ENCODE measurements around the gene PLIN5. TPM values are rescaled to one million over a fixed set of nuclear protein-coding genes. Genes with fewer than 3 reads are reported as not detected.

The PLIN5 gene
- total RNA-seq, 1 donor from 2014 or later, result not detected

- peaks cover 2% of the 10 kb centered on the region for H3K36me3 Mint-ChIP-seq (ENCODE audit: low read depth)
- H3K27ac Mint-ChIP-seq, result no peak overlapping the region
- no peak for DNase-seq (ENCODE audit: low spot score)
- no peaks in the 10 kb centered on the region for H3K9me3 Mint-ChIP-seq
- H3K4me1 Mint-ChIP-seq (ENCODE audit: low read depth), result no peaks in the 10 kb centered on the region
- H3K4me3 Mint-ChIP-seq, result no peak overlapping the region
- intact Hi-C loops (cut with micrococcal nuclease), result no loop called here
- H3K27me3 Mint-ChIP-seq (ENCODE audit: insufficient read depth), result no peaks in the 10 kb centered on the region
These were observed 35.7 kb downstream of the PLIN5 start for GRCh38 chr19:4499318-4499717.

- no peaks in the 10 kb centered on the region for H3K9me3 Mint-ChIP-seq
- intact Hi-C loops (cut with micrococcal nuclease), result no loop called here
These were observed 36.3 kb downstream of the PLIN5 start for GRCh38 chr19:4498694-4499093.

GRCh38 chr19:4497770-4498389 is 37.1 kb downstream of the PLIN5 start:
- intact Hi-C loops (cut with micrococcal nuclease), result no loop called here
- no peak for DNase-seq (ENCODE audit: low spot score)
- Mint-ChIP-seq H3K4me3 (no peak overlapping the region), H3K36me3 (ENCODE audit: low read depth) (peaks cover 2% of the 10 kb centered on the region), H3K27ac (no peak overlapping the region), H3K4me1 (ENCODE audit: low read depth) (no peaks in the 10 kb centered on the region), H3K27me3 (ENCODE audit: insufficient read depth) (no peaks in the 10 kb centered on the region), H3K9me3 (no peaks in the 10 kb centered on the region)

More at GRCh38 chr19:4498694-4499093, 36.3 kb downstream of the PLIN5 start:
- Mint-ChIP-seq H3K27me3 (ENCODE audit: insufficient read depth) (no peaks in the 10 kb centered on the region), H3K27ac (no peak overlapping the region), H3K4me3 (no peak overlapping the region), H3K4me1 (ENCODE audit: low read depth) (no peaks in the 10 kb centered on the region), H3K36me3 (ENCODE audit: low read depth) (peaks cover 2% of the 10 kb centered on the region)
- DNase-seq (ENCODE audit: low spot score), result no peak

DNA sequence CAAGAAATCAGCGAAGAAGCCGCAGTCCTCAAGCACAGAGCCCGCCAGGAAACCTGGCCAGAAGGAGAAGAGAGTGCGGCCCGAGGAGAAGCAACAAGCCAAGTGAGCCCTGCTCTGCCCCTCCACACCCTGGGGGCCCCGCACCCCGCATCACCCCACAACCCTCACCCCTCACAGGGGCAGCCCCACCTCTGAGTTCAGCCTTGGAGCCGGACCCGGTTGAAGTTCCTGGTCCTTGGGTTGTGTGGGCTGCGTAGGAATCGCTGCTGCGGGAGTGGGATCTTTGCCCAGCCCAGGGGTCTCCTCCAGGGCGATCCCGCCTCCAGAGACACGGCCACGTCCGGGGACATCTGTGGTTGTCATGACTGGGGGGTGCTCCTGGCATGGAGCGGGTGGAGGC is 38.7 kb downstream of the PLIN5 start:
- DNase-seq (ENCODE audit: low spot score), result no peak
- Mint-ChIP-seq H3K27me3 (ENCODE audit: insufficient read depth) (no peaks in the 10 kb centered on the region), H3K9me3 (no peaks in the 10 kb centered on the region), H3K4me1 (ENCODE audit: low read depth) (no peaks in the 10 kb centered on the region), H3K4me3 (no peak overlapping the region), H3K27ac (no peak overlapping the region), H3K36me3 (ENCODE audit: low read depth) (peaks cover 2% of the 10 kb centered on the region)
- intact Hi-C loops (cut with micrococcal nuclease), result no loop called here

DNA sequence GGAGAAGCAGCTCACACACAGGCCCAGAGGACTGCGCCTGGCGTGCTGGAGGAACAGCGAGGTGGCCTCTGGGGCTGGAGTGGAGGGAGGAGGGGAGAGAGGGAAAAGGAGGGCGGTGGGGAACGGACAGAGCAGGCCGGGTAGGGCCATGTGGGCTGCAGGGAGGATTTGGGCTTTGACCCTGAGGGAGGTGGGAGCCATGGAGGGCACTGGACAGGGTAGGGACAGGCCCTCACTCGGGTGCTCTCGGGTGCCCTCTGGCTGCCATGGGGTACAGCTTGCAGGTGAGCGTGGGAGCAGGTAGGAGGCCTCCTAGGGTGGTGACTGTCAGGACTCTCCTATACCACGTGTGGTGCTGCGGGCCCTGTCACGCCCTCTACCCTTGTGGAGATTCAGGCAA is 39.6 kb downstream of the PLIN5 start:
- DNase-seq (ENCODE audit: low spot score), result no peak
- peaks cover 4% of the 10 kb centered on the region for H3K36me3 Mint-ChIP-seq (ENCODE audit: low read depth)
- no peak overlapping the region for H3K4me3 Mint-ChIP-seq
- H3K4me1 Mint-ChIP-seq (ENCODE audit: low read depth), result no peaks in the 10 kb centered on the region
- no peaks in the 10 kb centered on the region for H3K9me3 Mint-ChIP-seq
- intact Hi-C loops (cut with micrococcal nuclease), result no loop called here
- H3K27ac Mint-ChIP-seq, result no peak overlapping the region
- H3K27me3 Mint-ChIP-seq (ENCODE audit: insufficient read depth), result no peaks in the 10 kb centered on the region

- Mint-ChIP-seq H3K9me3 (no peaks in the 10 kb centered on the region), H3K4me3 (no peak overlapping the region), H3K27me3 (ENCODE audit: insufficient read depth) (no peaks in the 10 kb centered on the region), H3K4me1 (ENCODE audit: low read depth) (no peaks in the 10 kb centered on the region), H3K36me3 (ENCODE audit: low read depth) (peaks cover 7% of the 10 kb centered on the region), H3K27ac (no peak overlapping the region)
- no peak for DNase-seq (ENCODE audit: low spot score)
- intact Hi-C loops (cut with micrococcal nuclease), result no loop called here
These were observed 40.3 kb downstream of the PLIN5 start for GRCh38 chr19:4494691-4495064.

GRCh38 chr19:4493929-4494690 is 40.9 kb downstream of the PLIN5 start:
- H3K4me3 Mint-ChIP-seq, result no peak overlapping the region
- peaks cover 7% of the 10 kb centered on the region for H3K36me3 Mint-ChIP-seq (ENCODE audit: low read depth)
- no peaks in the 10 kb centered on the region for H3K27me3 Mint-ChIP-seq (ENCODE audit: insufficient read depth)
- H3K27ac Mint-ChIP-seq, result no peak overlapping the region
- no peaks in the 10 kb centered on the region for H3K4me1 Mint-ChIP-seq (ENCODE audit: low read depth)
- H3K9me3 Mint-ChIP-seq, result no peaks in the 10 kb centered on the region
- intact Hi-C loops (cut with micrococcal nuclease), result no loop called here
- DNase-seq (ENCODE audit: low spot score), result no peak

- intact Hi-C loops (cut with micrococcal nuclease), result no loop called here
- H3K36me3 Mint-ChIP-seq (ENCODE audit: low read depth), result peaks cover 10% of the 10 kb centered on the region
- no peaks in the 10 kb centered on the region for H3K9me3 Mint-ChIP-seq
- no peak overlapping the region for H3K27ac Mint-ChIP-seq
- no peak for DNase-seq (ENCODE audit: low spot score)
- H3K27me3 Mint-ChIP-seq (ENCODE audit: insufficient read depth), result no peaks in the 10 kb centered on the region
- H3K4me3 Mint-ChIP-seq, result no peak overlapping the region
- no peaks in the 10 kb centered on the region for H3K4me1 Mint-ChIP-seq (ENCODE audit: low read depth)
These were observed 41.7 kb downstream of the PLIN5 start for GRCh38 chr19:4493104-4493928.

DNA sequence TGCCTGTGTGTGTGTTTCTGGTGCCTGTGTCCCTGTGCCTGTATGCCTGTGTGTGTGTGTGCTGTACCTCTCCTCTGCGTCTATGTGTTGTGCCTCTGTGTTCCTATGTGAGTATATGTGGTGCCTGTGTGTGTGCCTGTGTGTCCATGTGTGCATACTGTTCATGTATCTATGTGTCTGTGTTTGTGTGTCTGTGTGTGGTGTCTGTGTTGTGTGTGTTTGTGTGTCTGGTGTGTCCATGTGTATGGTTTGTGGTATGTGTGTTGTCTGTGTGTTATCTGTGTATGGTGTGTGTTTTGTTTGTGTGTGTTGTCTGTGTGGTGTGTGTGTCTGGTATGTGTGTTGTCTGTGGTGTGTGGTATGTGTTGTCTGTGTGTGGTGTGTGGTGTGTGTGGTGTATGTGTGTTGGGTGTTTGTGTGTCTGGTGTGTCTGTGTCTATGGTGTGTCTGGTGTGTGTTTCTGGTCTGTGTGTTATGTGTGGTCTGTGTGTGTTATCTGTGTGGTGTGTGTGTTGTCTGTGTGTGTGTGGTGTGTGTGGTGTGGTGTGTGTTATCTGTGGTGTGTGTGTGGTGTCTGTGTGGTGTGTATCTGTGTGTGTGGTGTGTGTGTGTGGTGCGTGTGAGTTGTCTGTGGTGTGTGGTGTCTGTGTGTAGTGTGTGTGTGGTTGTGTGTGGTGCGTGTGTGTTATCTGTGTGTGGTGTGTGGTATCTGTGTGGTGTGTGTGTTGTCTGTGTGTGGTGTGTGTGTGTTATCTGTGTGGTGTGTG is 42.5 kb downstream of the PLIN5 start:
- Mint-ChIP-seq H3K27ac (no peak overlapping the region), H3K27me3 (ENCODE audit: insufficient read depth) (no peaks in the 10 kb centered on the region), H3K4me3 (no peak overlapping the region), H3K9me3 (no peaks in the 10 kb centered on the region), H3K4me1 (ENCODE audit: low read depth) (no peaks in the 10 kb centered on the region), H3K36me3 (ENCODE audit: low read depth) (peaks cover 10% of the 10 kb centered on the region)
- no peak for DNase-seq (ENCODE audit: low spot score)
- intact Hi-C loops (cut with micrococcal nuclease), result no loop called here

- Mint-ChIP-seq H3K36me3 (ENCODE audit: low read depth) (peaks cover 10% of the 10 kb centered on the region), H3K4me1 (ENCODE audit: low read depth) (no peaks in the 10 kb centered on the region), H3K9me3 (no peaks in the 10 kb centered on the region), H3K4me3 (no peak overlapping the region), H3K27me3 (ENCODE audit: insufficient read depth) (no peaks in the 10 kb centered on the region), H3K27ac (no peak overlapping the region)
- intact Hi-C loops (cut with micrococcal nuclease), result no loop called here
- no peak for DNase-seq (ENCODE audit: low spot score)
These were observed 43.6 kb downstream of the PLIN5 start for GRCh38 chr19:4491446-4491845.

- Mint-ChIP-seq H3K36me3 (ENCODE audit: low read depth) (peaks cover 14% of the 10 kb centered on the region), H3K4me1 (ENCODE audit: low read depth) (no peaks in the 10 kb centered on the region), H3K9me3 (no peaks in the 10 kb centered on the region), H3K27me3 (ENCODE audit: insufficient read depth) (no peaks in the 10 kb centered on the region), H3K4me3 (no peak overlapping the region), H3K27ac (no peak overlapping the region)
- no peak for DNase-seq (ENCODE audit: low spot score)
- intact Hi-C loops (cut with micrococcal nuclease), result no loop called here
These were observed 46.5 kb downstream of the PLIN5 start for GRCh38 chr19:4488496-4488895.

DNA sequence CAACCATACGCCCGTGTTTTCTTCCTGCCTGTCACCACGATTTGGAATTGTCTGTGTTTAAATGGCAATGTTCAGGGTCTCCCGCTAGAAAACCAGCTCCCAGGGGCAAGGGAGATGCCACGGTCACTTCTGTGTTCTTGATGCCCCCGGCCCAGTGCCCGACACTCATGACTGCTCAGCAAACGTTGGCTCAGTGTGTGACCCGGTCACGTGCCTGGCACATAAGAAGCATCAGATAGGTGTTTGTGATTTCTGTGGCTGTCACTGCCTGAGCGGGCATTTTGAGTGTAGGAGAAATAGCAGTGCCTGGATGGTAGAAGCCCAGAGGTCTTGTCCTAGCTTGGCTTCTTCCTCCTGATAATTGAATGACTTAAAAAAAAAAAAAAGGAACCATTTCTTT is 47.5 kb downstream of the PLIN5 start:
- no peak for DNase-seq (ENCODE audit: low spot score)
- peaks cover 14% of the 10 kb centered on the region for H3K36me3 Mint-ChIP-seq (ENCODE audit: low read depth)
- H3K4me3 Mint-ChIP-seq, result no peak overlapping the region
- H3K9me3 Mint-ChIP-seq, result no peaks in the 10 kb centered on the region
- no peaks in the 10 kb centered on the region for H3K27me3 Mint-ChIP-seq (ENCODE audit: insufficient read depth)
- no peaks in the 10 kb centered on the region for H3K4me1 Mint-ChIP-seq (ENCODE audit: low read depth)
- H3K27ac Mint-ChIP-seq, result no peak overlapping the region
- intact Hi-C loops (cut with micrococcal nuclease), result no loop called here
